Adipocyte (in vitro differentiated cells): Measurements from ENCODE around the gene CTAG1B.
"Not testable (repeated sequence)": the region's sequence is repeated elsewhere in the genome, so short reads cannot be mapped to it uniquely, and the experiment has no call there.

Experiments used
- DNase-seq: peaks from one replicate; pipeline ENCODE4 v3.0.0-alpha.2; 2015; ENCODE audit warnings: low read depth
- H3K27me3 ChIP-seq: replicated peaks from 2 replicates; pipeline ENCODE4 v1.7.0; 2013; ENCODE audit warnings: mild to moderate bottlenecking, low read length, moderate library complexity; ENCODE audit not compliant: control insufficient read depth, insufficient read depth
- H3K36me3 ChIP-seq: 2 replicates; pipeline ENCODE4 v1.7.0; 2013; ENCODE audit warnings: low read length, mild to moderate bottlenecking, moderate library complexity; ENCODE audit not compliant: control insufficient read depth, insufficient read depth, severe bottlenecking
- H3K4me1 ChIP-seq: 2 replicates; pipeline ENCODE4 v1.7.0; 2013; ENCODE audit warnings: mild to moderate bottlenecking, low read length, moderate library complexity; ENCODE audit not compliant: control insufficient read depth, insufficient read depth
- H3K4me3 ChIP-seq: 2 replicates; pipeline ENCODE4 v1.7.0; 2013; ENCODE audit warnings: mild to moderate bottlenecking, low read length, moderate library complexity
- H3K9ac ChIP-seq: 2 replicates; pipeline ENCODE4 v1.7.0; 2013; ENCODE audit warnings: mild to moderate bottlenecking, low read length, moderate library complexity
- H3K9me3 ChIP-seq: 2 replicates; pipeline ENCODE4 v1.7.0; 2013; ENCODE audit warnings: mild to moderate bottlenecking, low read length, moderate library complexity; ENCODE audit not compliant: control insufficient read depth

CTAG1B gene

GRCh38 chrX:154619182-154619581 is at the start of gene CTAG1B:
Gene CTAG1B, minus strand, starts transcription at chrX:154619282. Its CDS starts 64 bp downstream, at chrX:154619218.
- H3K9me3 ChIP-seq, H3K4me1 ChIP-seq, H3K9ac ChIP-seq, DNase-seq, H3K27me3 ChIP-seq, H3K36me3 ChIP-seq, H3K4me3 ChIP-seq: not testable (repeated sequence)

- peaks cover 18% of the 10 kb centered on the region for H3K9me3 ChIP-seq
- no peak overlapping the region for H3K9ac ChIP-seq
- no peak overlapping the region for H3K4me3 ChIP-seq
- H3K27me3 ChIP-seq: peaks cover 8% of the 10 kb centered on the region
- no peaks in the 10 kb centered on the region for H3K36me3 ChIP-seq
- H3K4me1 ChIP-seq: no peaks in the 10 kb centered on the region
- DNase-seq: no peak
Measured at GRCh38 chrX:154661899-154662298, 42.8 kb upstream of the CTAG1B start.

DNA sequence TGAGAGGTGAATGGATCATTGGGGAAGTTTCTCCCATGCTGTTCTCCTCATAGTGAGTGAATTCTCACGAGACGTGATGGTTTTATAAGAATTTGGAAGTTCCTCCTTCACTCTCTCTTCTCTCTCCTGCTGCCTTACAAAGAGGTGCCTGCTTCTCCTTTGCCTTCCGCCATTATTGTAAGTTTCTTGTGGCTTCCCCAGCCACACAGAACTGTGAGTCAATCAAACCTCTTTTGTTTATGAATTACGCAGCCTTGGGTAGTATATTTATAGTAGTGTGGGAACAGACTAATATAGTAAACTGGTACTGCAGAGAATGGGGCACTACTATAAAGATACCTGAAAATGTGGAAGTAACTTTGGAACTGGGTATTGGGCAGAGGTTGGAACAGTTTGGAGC is 42.1 kb upstream of the CTAG1B start:
- Histone ChIP-seq H3K27me3 (peaks cover 8% of the 10 kb centered on the region), H3K4me1 (no peaks in the 10 kb centered on the region), H3K9ac (no peak overlapping the region), H3K36me3 (no peaks in the 10 kb centered on the region), H3K9me3 (peaks cover 18% of the 10 kb centered on the region), H3K4me3 (no peak overlapping the region)
- DNase-seq: no peak

- peaks cover 8% of the 10 kb centered on the region for H3K27me3 ChIP-seq
- H3K4me1 ChIP-seq: no peaks in the 10 kb centered on the region
- H3K4me3 ChIP-seq: no peak overlapping the region
- H3K36me3 ChIP-seq: no peaks in the 10 kb centered on the region
- no peak overlapping the region for H3K9ac ChIP-seq
- DNase-seq: no peak
- peaks cover 18% of the 10 kb centered on the region for H3K9me3 ChIP-seq
Measured at GRCh38 chrX:154660541-154660940, 41.5 kb upstream of the CTAG1B start.

DNA sequence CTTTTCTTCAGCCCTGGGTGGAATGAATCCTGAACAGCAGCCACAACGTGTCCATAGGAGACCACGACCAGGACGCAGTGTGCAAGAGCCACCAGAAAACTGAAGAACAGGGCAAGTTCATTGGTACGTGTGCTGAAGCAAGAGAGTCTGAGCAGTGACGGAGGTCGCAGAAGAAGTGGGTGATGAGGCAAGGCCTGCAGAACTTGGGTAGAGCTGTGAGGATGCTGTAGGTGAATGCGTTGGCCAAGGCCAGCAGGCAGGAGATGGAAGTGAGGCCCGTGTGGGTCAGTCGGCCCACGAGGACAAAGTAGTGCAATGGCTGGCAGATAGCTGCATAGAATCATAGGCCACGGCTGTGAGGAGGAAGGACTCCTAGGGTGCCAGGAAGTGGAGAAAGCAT is 39.9 kb upstream of the CTAG1B start:
- no peaks in the 10 kb centered on the region for H3K4me1 ChIP-seq
- H3K4me3 ChIP-seq: no peak overlapping the region
- peaks cover 12% of the 10 kb centered on the region for H3K9me3 ChIP-seq
- peaks cover 8% of the 10 kb centered on the region for H3K27me3 ChIP-seq
- no peak overlapping the region for H3K9ac ChIP-seq
- DNase-seq: no peak
- no peaks in the 10 kb centered on the region for H3K36me3 ChIP-seq

- no peak for DNase-seq
- no peak overlapping the region for H3K9ac ChIP-seq
Measured at GRCh38 chrX:154658187-154658586, 39.1 kb upstream of the CTAG1B start.

GRCh38 chrX:154657226-154657805 is 38.2 kb upstream of the CTAG1B start:
- DNase-seq: no peak
- Histone ChIP-seq H3K4me3 (no peak overlapping the region), H3K9me3 (peaks cover 5% of the 10 kb centered on the region), H3K27me3 (peaks cover 8% of the 10 kb centered on the region), H3K9ac (no peak overlapping the region), H3K36me3 (no peaks in the 10 kb centered on the region), H3K4me1 (no peaks in the 10 kb centered on the region)

More at GRCh38 chrX:154658187-154658586, 39.1 kb upstream of the CTAG1B start:
- no peaks in the 10 kb centered on the region for H3K4me1 ChIP-seq
- H3K36me3 ChIP-seq: no peaks in the 10 kb centered on the region
- H3K27me3 ChIP-seq: peaks cover 8% of the 10 kb centered on the region
- H3K9me3 ChIP-seq: peaks cover 12% of the 10 kb centered on the region
- no peak overlapping the region for H3K4me3 ChIP-seq

DNA sequence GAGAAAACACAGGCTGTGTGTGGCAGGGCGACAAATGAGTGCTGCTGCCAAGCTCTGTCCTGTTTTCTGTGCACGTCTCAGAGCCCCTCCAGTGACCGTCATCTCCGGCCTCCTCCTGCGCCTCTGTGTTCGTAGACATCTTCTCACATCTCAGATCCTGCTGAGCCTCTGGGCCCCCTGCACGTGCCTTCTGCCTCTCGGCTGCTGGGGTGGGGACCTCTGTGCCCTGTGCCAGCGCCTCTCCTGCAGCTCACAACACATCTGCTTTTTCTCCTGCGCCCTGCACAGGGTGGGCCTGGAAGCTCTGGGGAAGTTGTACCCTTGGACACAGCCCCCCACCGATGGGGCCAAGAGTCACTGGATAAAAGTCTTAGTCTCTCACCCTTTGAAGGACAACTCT is 36.7 kb upstream of the CTAG1B start:
- H3K9me3 ChIP-seq: no peaks in the 10 kb centered on the region
- H3K4me3 ChIP-seq: no peak overlapping the region
- H3K9ac ChIP-seq: no peak overlapping the region
- peaks cover 3% of the 10 kb centered on the region for H3K27me3 ChIP-seq
- no peaks in the 10 kb centered on the region for H3K36me3 ChIP-seq
- DNase-seq: no peak
- no peaks in the 10 kb centered on the region for H3K4me1 ChIP-seq

- Histone ChIP-seq H3K9ac (no peak overlapping the region), H3K36me3 (no peaks in the 10 kb centered on the region), H3K9me3 (no peaks in the 10 kb centered on the region), H3K4me3 (no peak overlapping the region), H3K4me1 (no peaks in the 10 kb centered on the region), H3K27me3 (no peaks in the 10 kb centered on the region)
- DNase-seq: no peak
Measured at GRCh38 chrX:154655346-154655745, 36.3 kb upstream of the CTAG1B start.

GRCh38 chrX:154654925-154655324 is 35.8 kb upstream of the CTAG1B start:
- no peak for DNase-seq
- Histone ChIP-seq H3K4me1 (no peaks in the 10 kb centered on the region), H3K9ac (no peak overlapping the region), H3K4me3 (no peak overlapping the region), H3K9me3 (no peaks in the 10 kb centered on the region), H3K36me3 (no peaks in the 10 kb centered on the region), H3K27me3 (no peaks in the 10 kb centered on the region)

DNA sequence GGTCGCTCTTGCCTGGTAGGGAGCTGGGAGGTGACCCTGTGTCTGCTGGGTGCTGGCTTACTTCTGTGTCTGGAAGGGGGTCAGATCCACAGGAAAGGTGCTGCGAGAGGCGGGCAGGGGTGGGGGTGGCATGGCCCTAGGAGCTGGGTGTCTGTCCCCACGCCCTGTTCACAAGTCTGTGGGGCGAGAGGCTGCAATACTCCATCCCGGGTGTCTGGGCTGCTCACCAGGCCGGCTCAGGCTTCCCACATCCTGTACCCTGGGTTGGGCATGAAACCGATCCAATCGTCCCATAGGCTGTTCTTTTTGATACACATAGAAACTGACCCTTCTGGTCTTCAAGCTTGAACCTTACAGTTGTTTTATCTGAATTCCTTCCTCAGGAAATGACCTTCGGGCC is 35.3 kb upstream of the CTAG1B start:
- DNase-seq: no peak
- Histone ChIP-seq H3K4me1 (no peaks in the 10 kb centered on the region), H3K9ac (no peak overlapping the region), H3K36me3 (no peaks in the 10 kb centered on the region), H3K27me3 (no peaks in the 10 kb centered on the region), H3K4me3 (no peak overlapping the region), H3K9me3 (no peaks in the 10 kb centered on the region)

DNA sequence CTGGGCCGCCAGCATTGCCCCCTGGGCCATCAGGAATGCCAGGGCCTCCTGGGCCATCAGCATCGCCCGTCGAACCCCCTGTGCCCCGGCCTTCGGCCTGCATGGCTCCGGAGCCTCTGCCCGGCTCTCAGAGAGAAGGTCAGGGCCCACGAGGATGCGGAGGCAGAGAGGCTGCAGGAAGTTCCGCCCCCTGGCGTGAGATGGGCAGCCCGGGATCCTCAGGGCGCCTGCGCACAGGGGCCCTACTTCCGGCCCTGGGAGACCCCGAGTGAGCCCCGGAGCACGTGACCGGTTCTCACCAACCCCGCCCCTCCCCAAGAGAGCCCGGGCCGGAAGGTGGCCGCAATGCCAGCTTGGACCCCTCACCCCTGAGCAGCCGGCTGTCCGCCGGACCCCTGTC is 34.3 kb upstream of the CTAG1B start, which contains the start of gene CTAG2:
Gene CTAG2 (minus strand): TSS at position 167 of the 400 bp plus-strand sequence. CDS start 64 bp downstream, at position 103.
- not testable (repeated sequence) for H3K9me3 ChIP-seq, H3K4me1 ChIP-seq, H3K27me3 ChIP-seq, H3K9ac ChIP-seq, DNase-seq, H3K4me3 ChIP-seq, H3K36me3 ChIP-seq
